Measurements from ENCODE around the gene BCDIN3D.
A peak's percentile ranks its signal among the peaks of the same experiment; 100 is the strongest.

Gene BCDIN3D, protein sequence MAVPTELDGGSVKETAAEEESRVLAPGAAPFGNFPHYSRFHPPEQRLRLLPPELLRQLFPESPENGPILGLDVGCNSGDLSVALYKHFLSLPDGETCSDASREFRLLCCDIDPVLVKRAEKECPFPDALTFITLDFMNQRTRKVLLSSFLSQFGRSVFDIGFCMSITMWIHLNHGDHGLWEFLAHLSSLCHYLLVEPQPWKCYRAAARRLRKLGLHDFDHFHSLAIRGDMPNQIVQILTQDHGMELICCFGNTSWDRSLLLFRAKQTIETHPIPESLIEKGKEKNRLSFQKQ

DNA sequence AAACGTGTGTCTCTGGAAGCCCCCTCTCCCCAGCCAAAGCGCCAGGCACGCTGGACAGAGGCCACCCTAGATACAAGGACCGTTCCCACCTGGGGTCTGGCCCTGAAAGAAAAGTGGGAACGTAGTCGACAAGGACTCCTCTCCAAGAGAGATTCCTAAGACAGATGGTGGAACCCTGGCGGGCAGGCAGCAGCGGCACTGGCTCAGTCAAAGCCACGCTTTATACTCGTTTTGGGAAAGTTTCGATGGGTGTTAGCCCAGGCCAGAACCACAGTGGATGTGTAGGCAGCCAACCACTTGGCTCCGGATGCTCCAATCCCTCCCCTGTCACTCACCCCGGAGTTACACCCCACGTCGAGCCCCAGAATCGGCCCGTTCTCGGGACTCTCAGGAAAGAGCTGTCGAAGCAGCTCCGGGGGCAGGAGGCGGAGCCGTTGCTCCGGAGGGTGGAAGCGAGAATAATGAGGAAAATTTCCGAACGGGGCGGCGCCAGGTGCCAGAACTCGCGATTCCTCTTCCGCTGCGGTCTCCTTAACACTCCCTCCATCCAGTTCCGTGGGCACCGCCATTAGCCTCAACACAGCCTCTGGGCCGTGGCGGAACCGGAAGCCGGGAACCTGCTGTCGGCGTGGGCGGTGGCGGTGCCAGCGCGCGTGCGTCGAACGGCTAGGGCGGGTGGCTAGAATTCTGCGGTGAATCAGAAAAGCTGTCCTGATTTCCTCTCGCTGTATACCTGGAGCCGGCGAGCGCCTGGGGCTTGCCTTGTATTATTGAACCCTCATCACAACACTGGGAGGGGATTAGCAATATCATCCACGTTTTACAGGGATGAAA, at the start of gene BCDIN3D:
TSS of gene BCDIN3D (minus strand) at position 588 of the 834 bp plus-strand sequence. CDS start at position 569, 19 bp downstream.
- H3K4me1 ChIP-seq (ENCODE audit: control insufficient read depth in 5 of 5, insufficient read depth in 5 of 5, low read length in 5 of 5): peaks cover 0 to 20% (median 18%) of the 10 kb centered on the region in 5 donors
- H3K36me3 ChIP-seq (ENCODE audit: control insufficient read depth in 5 of 5, insufficient read depth in 5 of 5, low read length in 5 of 5): peaks cover 0 to 4% (median 0%) of the 10 kb centered on the region in 5 donors
- H3K27me3 ChIP-seq (ENCODE audit: control insufficient read depth in 5 of 5, insufficient read depth in 4 of 5, low read length in 5 of 5): peaks cover 0 to 7% (median 0%) of the 10 kb centered on the region in 5 donors
- H3K4me3 ChIP-seq (ENCODE audit: low read depth in 1 of 5, low read length in 5 of 5): peak within 1 kb of the TSS; percentile 73 to 97 (median 88)
- H3K9ac ChIP-seq (ENCODE audit: low read length in 5 of 5): peak within 1 kb of the TSS; percentile 68 to 90 (median 82)
- H3K9me3 ChIP-seq (ENCODE audit: control insufficient read depth in 5 of 5, low read length in 5 of 5): no peaks in the 10 kb centered on the region
- H3K27ac ChIP-seq (ENCODE audit: low read depth, low read length): peak within 1 kb of the TSS; percentile 96

GRCh38 chr12:49892084-49892731, 49.3 kb upstream of the BCDIN3D start:
- Histone ChIP-seq H3K27ac (ENCODE audit: low read depth, low read length) (no peak overlapping the region), H3K27me3 (ENCODE audit: control insufficient read depth in 5 of 5, insufficient read depth in 4 of 5, low read length in 5 of 5) (peaks cover 0 to 12% (median 7%) of the 10 kb centered on the region in 5 donors), H3K4me3 (ENCODE audit: low read depth in 1 of 5, low read length in 5 of 5) (no peak overlapping the region), H3K9ac (ENCODE audit: low read length in 5 of 5) (no peak overlapping the region), H3K9me3 (ENCODE audit: control insufficient read depth in 5 of 5, low read length in 5 of 5) (no peaks in the 10 kb centered on the region), H3K36me3 (ENCODE audit: control insufficient read depth in 5 of 5, insufficient read depth in 5 of 5, low read length in 5 of 5) (no peaks in the 10 kb centered on the region), H3K4me1 (ENCODE audit: control insufficient read depth in 5 of 5, insufficient read depth in 5 of 5, low read length in 5 of 5) (peaks cover 0 to 4% (median 0%) of the 10 kb centered on the region in 5 donors)

DNA sequence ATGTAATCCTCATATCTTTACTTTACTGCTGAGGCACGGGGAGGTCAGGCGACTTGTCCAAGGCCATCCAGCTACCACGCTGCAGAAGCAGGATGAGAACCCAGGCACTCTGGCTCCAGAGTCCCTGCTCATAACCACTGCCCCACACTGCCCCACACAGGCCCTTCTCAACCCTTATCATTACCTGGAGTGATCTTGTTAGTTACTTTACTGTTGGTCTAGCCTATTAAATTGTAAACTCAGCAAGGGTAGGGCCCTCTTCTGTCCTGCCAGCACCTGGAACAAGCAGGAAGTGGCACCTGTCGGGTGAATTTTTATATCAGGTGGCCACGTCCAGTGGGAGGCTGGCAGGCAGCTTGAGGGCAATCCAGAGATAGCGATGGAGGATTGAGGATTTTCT, 48.6 kb upstream of the BCDIN3D start:
- peaks cover 0 to 4% (median 0%) of the 10 kb centered on the region in 5 donors for H3K4me1 ChIP-seq (ENCODE audit: control insufficient read depth in 5 of 5, insufficient read depth in 5 of 5, low read length in 5 of 5)
- no peaks in the 10 kb centered on the region for H3K36me3 ChIP-seq (ENCODE audit: control insufficient read depth in 5 of 5, insufficient read depth in 5 of 5, low read length in 5 of 5)
- H3K27me3 ChIP-seq (ENCODE audit: control insufficient read depth in 5 of 5, insufficient read depth in 4 of 5, low read length in 5 of 5): peaks cover 0 to 11% (median 8%) of the 10 kb centered on the region in 5 donors
- H3K9me3 ChIP-seq (ENCODE audit: control insufficient read depth in 5 of 5, low read length in 5 of 5): no peaks in the 10 kb centered on the region
- no peak overlapping the region for H3K27ac ChIP-seq (ENCODE audit: low read depth, low read length)
- H3K9ac ChIP-seq (ENCODE audit: low read length in 5 of 5): no peak overlapping the region
- no peak overlapping the region for H3K4me3 ChIP-seq (ENCODE audit: low read depth in 1 of 5, low read length in 5 of 5)

- no peak overlapping the region for H3K4me3 ChIP-seq (ENCODE audit: low read depth in 1 of 5, low read length in 5 of 5)
- no peak overlapping the region for H3K9ac ChIP-seq (ENCODE audit: low read length in 5 of 5)
- H3K27ac ChIP-seq (ENCODE audit: low read depth, low read length): no peak overlapping the region
- H3K36me3 ChIP-seq (ENCODE audit: control insufficient read depth in 5 of 5, insufficient read depth in 5 of 5, low read length in 5 of 5): no peaks in the 10 kb centered on the region
- H3K9me3 ChIP-seq (ENCODE audit: control insufficient read depth in 5 of 5, low read length in 5 of 5): no peaks in the 10 kb centered on the region
- H3K4me1 ChIP-seq (ENCODE audit: control insufficient read depth in 5 of 5, insufficient read depth in 5 of 5, low read length in 5 of 5): peaks cover 0 to 4% (median 0%) of the 10 kb centered on the region in 5 donors
- peaks cover 0 to 11% (median 8%) of the 10 kb centered on the region in 5 donors for H3K27me3 ChIP-seq (ENCODE audit: control insufficient read depth in 5 of 5, insufficient read depth in 4 of 5, low read length in 5 of 5)
Measured at GRCh38 chr12:49891012-49891411, 48.1 kb upstream of the BCDIN3D start.

DNA sequence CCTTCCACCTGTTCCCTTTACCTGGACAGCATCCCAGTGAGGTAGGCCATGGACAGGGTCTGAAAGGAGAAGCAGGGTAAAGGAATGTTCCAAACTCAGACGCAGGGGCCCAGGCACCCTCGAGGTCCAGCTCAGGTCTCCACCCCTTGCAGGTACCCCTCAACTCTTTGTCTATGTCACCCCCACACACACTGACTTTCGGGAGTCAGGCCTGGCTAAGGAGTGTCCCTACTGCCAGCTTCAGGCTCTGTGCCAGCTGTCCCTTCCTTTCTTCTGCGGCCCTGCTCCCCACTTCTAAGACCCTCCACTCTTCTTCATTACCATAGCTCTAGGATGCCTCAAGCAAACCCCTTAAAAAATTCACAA, 47.2 kb upstream of the BCDIN3D start:
- Histone ChIP-seq H3K4me1 (ENCODE audit: control insufficient read depth in 5 of 5, insufficient read depth in 5 of 5, low read length in 5 of 5) (no peaks in the 10 kb centered on the region), H3K9me3 (ENCODE audit: control insufficient read depth in 5 of 5, low read length in 5 of 5) (no peaks in the 10 kb centered on the region), H3K4me3 (ENCODE audit: low read depth in 1 of 5, low read length in 5 of 5) (no peak overlapping the region), H3K9ac (ENCODE audit: low read length in 5 of 5) (no peak overlapping the region), H3K27me3 (ENCODE audit: control insufficient read depth in 5 of 5, insufficient read depth in 4 of 5, low read length in 5 of 5) (peaks cover 0 to 16% (median 10%) of the 10 kb centered on the region in 5 donors), H3K27ac (ENCODE audit: low read depth, low read length) (no peak overlapping the region), H3K36me3 (ENCODE audit: control insufficient read depth in 5 of 5, insufficient read depth in 5 of 5, low read length in 5 of 5) (no peaks in the 10 kb centered on the region)

GRCh38 chr12:49889361-49890095, 46.6 kb upstream of the BCDIN3D start:
- Histone ChIP-seq H3K27ac (ENCODE audit: low read depth, low read length) (no peak overlapping the region), H3K4me1 (ENCODE audit: control insufficient read depth in 5 of 5, insufficient read depth in 5 of 5, low read length in 5 of 5) (no peaks in the 10 kb centered on the region), H3K36me3 (ENCODE audit: control insufficient read depth in 5 of 5, insufficient read depth in 5 of 5, low read length in 5 of 5) (no peaks in the 10 kb centered on the region), H3K9ac (ENCODE audit: low read length in 5 of 5) (no peak overlapping the region), H3K4me3 (ENCODE audit: low read depth in 1 of 5, low read length in 5 of 5) (no peak overlapping the region), H3K27me3 (ENCODE audit: control insufficient read depth in 5 of 5, insufficient read depth in 4 of 5, low read length in 5 of 5) (peaks cover 0 to 16% (median 10%) of the 10 kb centered on the region in 5 donors), H3K9me3 (ENCODE audit: control insufficient read depth in 5 of 5, low read length in 5 of 5) (no peaks in the 10 kb centered on the region)

DNA sequence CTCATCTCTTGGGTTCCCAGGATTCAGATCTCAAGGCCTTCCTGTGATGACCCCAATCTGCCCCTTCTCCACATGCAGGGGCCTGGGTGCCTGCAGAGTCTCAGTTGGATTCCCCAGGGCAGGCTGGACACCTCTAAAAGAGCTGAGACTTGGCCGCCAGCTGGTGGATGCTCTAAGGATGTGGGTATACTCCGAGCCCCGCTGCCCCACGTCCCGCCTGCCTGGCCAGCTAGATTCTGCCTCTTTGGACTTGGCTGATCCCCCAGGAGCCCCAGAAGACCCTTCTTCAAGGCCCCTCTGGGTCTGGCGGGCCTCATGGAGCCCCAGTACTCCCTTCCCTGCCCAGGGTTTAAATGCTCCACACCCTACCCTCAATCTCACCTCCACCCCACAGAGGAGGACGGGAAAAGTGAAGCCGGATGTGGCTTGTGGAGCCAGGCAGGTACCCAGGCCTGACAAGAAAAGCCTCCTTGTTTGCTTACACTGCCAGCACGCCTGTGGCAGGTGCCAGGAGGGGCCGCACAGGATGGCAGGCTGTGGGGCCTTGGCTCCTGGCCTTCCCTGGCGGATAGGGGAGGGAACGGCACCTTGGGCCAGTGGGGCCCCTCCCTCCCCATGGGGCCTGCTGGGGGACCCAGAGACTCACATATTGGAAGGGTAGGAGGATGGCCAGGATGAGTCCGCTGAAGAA, 45.7 kb upstream of the BCDIN3D start:
- no peak overlapping the region for H3K27ac ChIP-seq (ENCODE audit: low read depth, low read length)
- H3K36me3 ChIP-seq (ENCODE audit: control insufficient read depth in 5 of 5, insufficient read depth in 5 of 5, low read length in 5 of 5): no peaks in the 10 kb centered on the region
- no peaks in the 10 kb centered on the region for H3K9me3 ChIP-seq (ENCODE audit: control insufficient read depth in 5 of 5, low read length in 5 of 5)
- peaks cover 0 to 16% (median 10%) of the 10 kb centered on the region in 5 donors for H3K27me3 ChIP-seq (ENCODE audit: control insufficient read depth in 5 of 5, insufficient read depth in 4 of 5, low read length in 5 of 5)
- H3K4me3 ChIP-seq (ENCODE audit: low read depth in 1 of 5, low read length in 5 of 5): no peak overlapping the region
- H3K4me1 ChIP-seq (ENCODE audit: control insufficient read depth in 5 of 5, insufficient read depth in 5 of 5, low read length in 5 of 5): no peaks in the 10 kb centered on the region
- H3K9ac ChIP-seq (ENCODE audit: low read length in 5 of 5): no peak overlapping the region

DNA sequence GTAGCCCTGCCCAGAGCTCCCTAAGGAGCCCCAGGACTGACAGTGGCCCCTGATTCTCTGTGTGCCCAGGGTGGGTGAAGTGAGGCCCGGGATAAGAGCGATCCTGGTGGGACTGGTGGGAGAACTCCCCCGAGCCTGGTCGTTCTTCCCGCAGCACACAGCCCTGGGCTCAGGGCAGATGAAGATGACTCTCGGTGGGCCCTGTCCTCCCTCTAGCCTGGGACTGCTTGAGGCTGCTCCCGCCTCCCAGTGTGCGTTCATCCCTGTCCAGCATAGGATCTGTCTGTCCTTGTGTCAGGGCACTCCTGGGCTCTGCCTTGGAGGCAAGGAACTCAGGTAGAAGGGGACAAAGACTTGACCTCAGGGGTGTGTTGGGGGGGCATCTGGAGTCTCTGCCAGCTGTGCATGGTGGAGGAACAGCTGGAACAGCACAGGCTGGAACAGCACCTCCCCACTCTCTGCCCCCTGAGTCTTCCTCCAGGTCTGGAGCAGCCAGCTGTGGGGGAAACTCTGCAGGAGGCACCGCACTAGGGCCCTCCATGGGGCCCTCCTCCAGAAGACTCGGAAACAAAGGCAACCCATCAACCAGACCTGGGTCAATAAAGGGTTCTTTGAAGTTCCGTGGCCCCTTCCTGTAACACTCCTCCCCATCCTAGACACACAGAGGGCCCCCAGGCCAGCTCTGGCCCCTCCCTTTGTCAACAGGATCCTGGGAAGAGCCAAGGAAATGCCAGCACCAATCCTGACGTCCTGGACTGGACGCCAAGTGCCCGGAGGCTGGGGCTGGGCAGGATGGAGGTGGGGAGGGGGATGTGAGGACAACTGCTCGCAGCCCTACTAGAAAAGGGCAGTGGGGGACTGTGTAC, 44.9 kb upstream of the BCDIN3D start:
- H3K36me3 ChIP-seq (ENCODE audit: control insufficient read depth in 5 of 5, insufficient read depth in 5 of 5, low read length in 5 of 5): no peaks in the 10 kb centered on the region
- peaks cover 0 to 16% (median 10%) of the 10 kb centered on the region in 5 donors for H3K27me3 ChIP-seq (ENCODE audit: control insufficient read depth in 5 of 5, insufficient read depth in 4 of 5, low read length in 5 of 5)
- no peaks in the 10 kb centered on the region for H3K4me1 ChIP-seq (ENCODE audit: control insufficient read depth in 5 of 5, insufficient read depth in 5 of 5, low read length in 5 of 5)
- no peak overlapping the region for H3K27ac ChIP-seq (ENCODE audit: low read depth, low read length)
- H3K4me3 ChIP-seq (ENCODE audit: low read depth in 1 of 5, low read length in 5 of 5): no peak overlapping the region
- H3K9ac ChIP-seq (ENCODE audit: low read length in 5 of 5): no peak overlapping the region
- no peaks in the 10 kb centered on the region for H3K9me3 ChIP-seq (ENCODE audit: control insufficient read depth in 5 of 5, low read length in 5 of 5)

Data from subcutaneous abdominal adipose tissue (tissue), 5 donors.